Lower leg skin (tissue), 4 donors: Measurements from ENCODE around the gene PRTG. TPM values are rescaled to one million over a fixed set of nuclear protein-coding genes. Genes with fewer than 3 reads are reported as not detected.

Experiments used
- DNase-seq, 2 donors: peaks; one replicate each; pipeline ENCODE4 v3.0.0-alpha.2; 2019; ENCODE audit warnings: low spot score in 2 of 2
- H3K4me3 ChIP-seq: fragments of 200-600 bp; sonication (generic); 2 replicates; pipeline ENCODE4 v1.5.1; 2017; ENCODE audit warnings: mild to moderate bottlenecking, low read depth; ENCODE audit not compliant: poor library complexity, severe bottlenecking
- POLR2A ChIP-seq, 2 donors: fragments of 450-650 bp; IDR thresholded peaks; one replicate each; pipeline ENCODE4 v1.6.1; 2016 to 2017; ENCODE audit warnings: antibody characterized with exemption in 2 of 2, mild to moderate bottlenecking in 1 of 2, moderate library complexity in 1 of 2
- WGBS, 2 donors: methylation state at CpG; one replicate each; pipeline ENCODE4 v1.1.5; 2018; 5-methylcytosine and 5-hydroxymethylcytosine counted together
- intact Hi-C: fragments of 100-400 bp; cut with DNase I; formaldehyde crosslinking; loops from one replicate; pipeline ENCODE4 v1.15.0; 2023; ENCODE audit warnings: low total_unique reads
- total RNA-seq, 4 donors: library from RNA; depleted of rRNA; stranded (reverse); fragments of >200 nt; gene quantifications; one replicate each; pipeline ENCODE4 v1.1.0, GENCODE V29; 2016
- TF ChIP-seq, protein P1 (sequence below), 3 donors: fragments of 450-650 bp; IDR thresholded peaks; one replicate each; pipeline ENCODE4 v1.5.1; 2016; ENCODE audit warnings: antibody characterized with exemption in 3 of 3, mild to moderate bottlenecking in 3 of 3, moderate library complexity in 2 of 3

PRTG gene
- total RNA-seq, 4 donors from 2014 or later, result 0.04 to 0.54 (median 0.29) TPM; not detected in 1

DNA sequence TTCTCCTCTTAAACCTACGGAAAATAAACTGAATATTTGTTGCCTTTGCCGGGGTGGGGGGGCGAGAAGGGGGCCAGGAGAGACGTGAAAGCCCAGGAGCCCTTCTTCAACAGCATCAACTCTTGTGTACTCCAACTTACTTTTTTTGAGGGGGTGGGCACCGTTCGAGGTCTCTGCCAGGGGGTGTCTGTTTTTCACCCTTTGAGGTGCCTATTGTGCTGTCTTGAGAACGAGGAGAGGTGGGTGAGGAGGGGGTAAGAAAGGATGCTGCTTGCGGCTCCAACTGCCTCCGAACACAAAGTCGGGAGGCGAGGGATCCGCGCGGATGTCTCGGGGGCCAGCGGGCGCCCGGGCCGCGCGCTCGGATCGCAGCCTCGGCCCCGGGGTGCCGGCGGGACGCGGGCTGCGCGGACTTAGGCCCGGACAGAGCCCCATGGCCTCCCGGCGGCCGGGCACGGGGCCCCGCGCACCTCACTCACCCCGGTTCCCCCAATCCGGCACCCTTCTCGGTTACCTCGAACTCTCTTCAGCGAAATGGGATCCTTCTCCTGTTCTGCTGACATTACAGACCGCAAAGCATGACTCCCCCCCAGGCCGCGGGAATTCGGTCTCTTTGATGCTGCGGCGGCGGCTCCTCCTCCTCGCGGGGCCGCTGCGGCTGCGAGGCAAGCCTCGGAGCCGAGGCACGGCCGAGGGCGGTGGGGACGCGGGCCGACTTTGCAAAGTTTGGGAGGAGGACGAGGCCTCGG is 155.5 kb downstream of the PRTG start:
- peak overlapping the region; percentile 68 for H3K4me3 ChIP-seq
- 4 to 9% methylated on average over 37 to 63 of the region's 65 CpGs for WGBS, 2 donors
- TF ChIP-seq POLR2A (IDR thresholded peaks at IDR 0.05), result no peak
- TF ChIP-seq, protein P1, sequence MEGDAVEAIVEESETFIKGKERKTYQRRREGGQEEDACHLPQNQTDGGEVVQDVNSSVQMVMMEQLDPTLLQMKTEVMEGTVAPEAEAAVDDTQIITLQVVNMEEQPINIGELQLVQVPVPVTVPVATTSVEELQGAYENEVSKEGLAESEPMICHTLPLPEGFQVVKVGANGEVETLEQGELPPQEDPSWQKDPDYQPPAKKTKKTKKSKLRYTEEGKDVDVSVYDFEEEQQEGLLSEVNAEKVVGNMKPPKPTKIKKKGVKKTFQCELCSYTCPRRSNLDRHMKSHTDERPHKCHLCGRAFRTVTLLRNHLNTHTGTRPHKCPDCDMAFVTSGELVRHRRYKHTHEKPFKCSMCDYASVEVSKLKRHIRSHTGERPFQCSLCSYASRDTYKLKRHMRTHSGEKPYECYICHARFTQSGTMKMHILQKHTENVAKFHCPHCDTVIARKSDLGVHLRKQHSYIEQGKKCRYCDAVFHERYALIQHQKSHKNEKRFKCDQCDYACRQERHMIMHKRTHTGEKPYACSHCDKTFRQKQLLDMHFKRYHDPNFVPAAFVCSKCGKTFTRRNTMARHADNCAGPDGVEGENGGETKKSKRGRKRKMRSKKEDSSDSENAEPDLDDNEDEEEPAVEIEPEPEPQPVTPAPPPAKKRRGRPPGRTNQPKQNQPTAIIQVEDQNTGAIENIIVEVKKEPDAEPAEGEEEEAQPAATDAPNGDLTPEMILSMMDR (IDR thresholded peaks at IDR 0.05), result no peak
- DNase-seq, result no peak
- intact Hi-C loops, result no loop called here

DNA sequence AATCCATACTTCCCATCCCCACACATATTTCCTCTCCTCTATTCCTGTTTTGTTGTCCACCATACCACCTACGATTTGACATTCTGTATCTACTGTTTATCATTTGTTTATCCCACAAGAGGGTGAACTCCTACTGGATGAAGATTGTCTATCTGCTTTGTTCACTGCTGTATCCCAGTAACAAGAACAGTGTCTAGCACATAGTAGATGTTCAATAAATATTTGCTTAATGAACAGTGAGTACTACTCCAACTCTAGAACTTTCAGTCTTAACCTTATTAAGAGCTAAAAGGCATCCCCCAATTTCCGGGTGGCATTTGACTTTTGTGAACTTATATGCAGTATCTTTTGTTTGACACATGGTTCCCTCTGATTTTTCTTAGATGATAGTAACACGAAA is 156.1 kb downstream of the PRTG start:
- intact Hi-C loops, result no loop called here
- DNase-seq, result no peak
- H3K4me3 ChIP-seq, result no peak overlapping the region
- no peak for TF ChIP-seq POLR2A (IDR thresholded peaks at IDR 0.05)
- TF ChIP-seq, protein P1 (IDR thresholded peaks at IDR 0.05), result no peak
- WGBS, 2 donors, result 71 to 78% methylated on average over 3 of the region's 3 CpGs

DNA sequence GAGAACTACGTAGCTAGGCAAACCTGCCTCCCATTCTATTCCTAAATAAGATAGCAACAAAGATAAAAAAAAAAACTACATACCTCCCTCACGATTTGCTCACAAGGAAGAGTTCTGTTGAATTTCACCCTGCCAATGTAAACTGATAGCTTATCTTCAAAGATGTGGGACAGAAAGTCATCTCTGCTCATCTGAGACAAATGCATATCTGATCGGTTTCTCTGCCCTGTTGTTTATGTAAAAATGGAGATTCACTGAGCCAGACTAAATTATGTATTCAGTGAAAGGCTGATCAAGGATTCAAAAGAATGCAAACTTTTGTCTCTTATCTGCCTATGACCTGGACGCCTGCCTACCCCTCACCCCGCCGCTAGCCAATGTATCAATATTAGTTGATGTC is 166.0 kb downstream of the PRTG start:
- TF ChIP-seq, protein P1 (IDR thresholded peaks at IDR 0.05), result no peak
- TF ChIP-seq POLR2A (IDR thresholded peaks at IDR 0.05), result no peak
- 88% methylated on average over 6 of the region's 6 CpGs for WGBS, 2 donors
- no peak for DNase-seq
- H3K4me3 ChIP-seq, result no peak overlapping the region
- intact Hi-C loops, result no loop called here

DNA sequence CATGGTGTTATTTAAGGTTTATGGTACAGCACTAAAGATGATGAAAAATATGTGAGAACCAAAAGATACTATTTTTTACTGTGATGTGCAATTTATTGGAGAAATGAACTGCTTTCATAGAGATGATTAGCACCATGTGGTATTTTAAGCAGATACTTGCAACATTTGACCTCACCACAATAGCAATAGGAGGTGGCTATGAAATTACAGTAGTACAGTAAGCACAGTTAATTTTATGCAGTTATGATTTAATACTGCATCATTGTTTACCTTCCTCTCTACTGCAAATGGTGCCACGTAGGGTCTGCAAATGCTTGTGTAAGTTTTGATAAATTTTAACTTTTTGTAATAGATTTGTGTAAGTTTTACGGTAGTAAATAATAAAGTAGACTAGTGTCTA is 168.9 kb downstream of the PRTG start:
- intact Hi-C loops, result no loop called here
- WGBS, 2 donors, result 94 to 98% methylated on average over 2 of the region's 2 CpGs
- H3K4me3 ChIP-seq, result no peak overlapping the region
- no peak for TF ChIP-seq POLR2A (IDR thresholded peaks at IDR 0.05)
- TF ChIP-seq, protein P1 (IDR thresholded peaks at IDR 0.05), result no peak
- DNase-seq, result no peak

DNA sequence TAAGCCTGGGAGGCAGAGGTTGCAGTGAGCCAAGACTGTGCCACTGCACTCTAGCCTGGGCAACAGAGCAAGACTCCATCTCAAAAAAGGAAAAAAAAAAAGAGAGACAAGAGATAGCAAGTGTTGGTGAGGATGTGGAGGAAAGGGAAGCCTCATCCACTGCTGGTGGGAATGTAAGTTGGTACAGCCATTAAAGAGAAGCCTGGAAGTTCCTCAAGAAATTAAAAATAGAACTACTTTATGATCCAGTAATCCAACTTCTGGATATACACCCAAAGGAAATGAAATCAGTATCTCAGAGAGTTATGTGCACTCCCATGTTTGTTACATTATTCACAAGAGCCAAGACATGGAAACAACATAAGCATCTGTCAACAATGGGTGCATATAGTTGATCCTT is 169.7 kb downstream of the PRTG start:
- intact Hi-C loops, result no loop called here
- no peak for DNase-seq
- H3K4me3 ChIP-seq, result no peak overlapping the region
- TF ChIP-seq, protein P1 (IDR thresholded peaks at IDR 0.05), result no peak
- TF ChIP-seq POLR2A (IDR thresholded peaks at IDR 0.05), result no peak
